Sigmoid colon (tissue), 7 donors: Measurements from ENCODE around the gene KLK2. TPM values are rescaled to one million over a fixed set of nuclear protein-coding genes. Genes with fewer than 3 reads are reported as not detected.

Source experiments
- DNase-seq: peaks from one replicate; pipeline ENCODE4 v3.0.0-alpha.2; 2019
- H3K27ac ChIP-seq, 4 donors: fragments of 200-600 bp; sonication (generic); one replicate each; pipeline ENCODE4 v1.5.1; 2016 to 2019; ENCODE audit warnings: mild to moderate bottlenecking in 1 of 4
- H3K27me3 ChIP-seq, 3 donors: fragments of 200-600 bp; sonication (generic); one replicate each; pipeline ENCODE4 v1.5.1; 2019; ENCODE audit warnings: mild to moderate bottlenecking in 1 of 3
- H3K36me3 ChIP-seq, 4 donors: fragments of 200-600 bp; sonication (generic); one replicate each; pipeline ENCODE4 v1.5.1; 2016 to 2019
- H3K4me1 ChIP-seq, 4 donors: fragments of 200-600 bp; sonication (generic); one replicate each; pipeline ENCODE4 v1.5.1; 2017 to 2019
- H3K4me3 ChIP-seq, 4 donors: fragments of 200-600 bp; sonication (generic); one replicate each; pipeline ENCODE4 v1.5.1; 2017 to 2019; ENCODE audit warnings: mild to moderate bottlenecking in 2 of 4, moderate library complexity in 1 of 4
- H3K9me3 ChIP-seq, 4 donors: fragments of 200-600 bp in 3 of 4; sonication (generic) in 3 of 4; one replicate each; pipeline versions ENCODE4 v1.5.1 to v1.6.1; 2013 to 2019
- CTCF ChIP-seq, 4 experiments: fragments of 450-650 bp in 3 of 4; fragments of 200-600 bp in 1 of 4; IDR thresholded peaks; one replicate each; pipeline ENCODE4 v1.5.1; 2016 to 2019; ENCODE audit warnings: antibody characterized with exemption in 4 of 4, mild to moderate bottlenecking in 3 of 4, moderate library complexity in 2 of 4
- EP300 ChIP-seq, 4 donors: sonication (generic); formaldehyde crosslinking; IDR thresholded peaks; one replicate each; pipeline ENCODE4 v1.6.1; 2017; ENCODE audit warnings: antibody characterized with exemption in 4 of 4
- POLR2A ChIP-seq, 2 donors: fragments of 450-650 bp; IDR thresholded peaks; one replicate each; pipeline ENCODE4 v1.6.1; 2016; ENCODE audit warnings: antibody characterized with exemption in 2 of 2, mild to moderate bottlenecking in 2 of 2, moderate library complexity in 2 of 2
- POLR2AphosphoS5 ChIP-seq, 4 donors: sonication (generic); formaldehyde crosslinking; IDR thresholded peaks; one replicate each; pipeline ENCODE4 v1.6.1; 2017; ENCODE audit warnings: antibody characterized with exemption in 4 of 4
- WGBS, 2 donors: extraction: QIAGEN DNeasy Blood & Tissue Kit; methylation state at CpG; one replicate each; pipeline ENCODE4 v1.1.7; 2013; 5-methylcytosine and 5-hydroxymethylcytosine counted together
- intact Hi-C: fragments of 100-400 bp; cut with DNase I; formaldehyde crosslinking; loops from one replicate; pipeline ENCODE4 v1.15.1; 2023
- polyA plus RNA-seq, 3 donors: library from polyadenylated mRNA; stranded (reverse); fragments of 200-250 nt; gene quantifications; one replicate each; pipeline ENCODE4 v1.2.3, GENCODE V29; 2013
- total RNA-seq, 4 donors: library from RNA; depleted of rRNA; stranded (reverse); fragments of >200 nt; gene quantifications; one replicate each; pipeline ENCODE4 v1.1.0, GENCODE V29; 2016
- donor health status: healthy with polysubstance abuse.
- donor health status: Bipolar disorder and iron deficiency.
- donor health status: healthy.

KLK2 gene
- total and polyA plus RNA-seq, 7 donors, result 0.28 TPM; not detected in 6

GRCh38 chr19:50859849-50860248 is 13.4 kb upstream of the KLK2 start:
- Histone ChIP-seq H3K9me3 (peaks cover 0 to 3% (median 0%) of the 10 kb centered on the region in 4 donors), H3K4me3 (no peak overlapping the region), H3K27me3 (peaks cover 0 to 37% (median 9%) of the 10 kb centered on the region in 3 donors), H3K27ac (no peak overlapping the region), H3K4me1 (no peaks in the 10 kb centered on the region), H3K36me3 (no peaks in the 10 kb centered on the region)
- intact Hi-C loops, result no loop called here
- TF ChIP-seq POLR2AphosphoS5 (IDR thresholded peaks at IDR 0.05), result no peak
- TF ChIP-seq EP300 (IDR thresholded peaks at IDR 0.05), result no peak
- DNase-seq, result peak; percentile 47
- 83 to 91% methylated on average over 4 of the region's 4 CpGs for WGBS, 2 donors

GRCh38 chr19:50861010-50861409 is 12.2 kb upstream of the KLK2 start:
- peaks cover 0 to 3% (median 0%) of the 10 kb centered on the region in 4 donors for H3K9me3 ChIP-seq
- DNase-seq, result no peak
- H3K27me3 ChIP-seq, result peaks cover 0 to 30% (median 9%) of the 10 kb centered on the region in 3 donors
- 82% methylated on average over 5 of the region's 5 CpGs for WGBS, 2 donors
- intact Hi-C loops, result no loop called here
- H3K4me3 ChIP-seq, result no peak overlapping the region
- no peak overlapping the region for H3K27ac ChIP-seq
- no peaks in the 10 kb centered on the region for H3K4me1 ChIP-seq
- H3K36me3 ChIP-seq, result no peaks in the 10 kb centered on the region
- TF ChIP-seq EP300 (IDR thresholded peaks at IDR 0.05), result no peak
- no peak for TF ChIP-seq POLR2A (IDR thresholded peaks at IDR 0.05)
- TF ChIP-seq CTCF (IDR thresholded peaks at IDR 0.05), result no peak
- TF ChIP-seq POLR2AphosphoS5 (IDR thresholded peaks at IDR 0.05), result no peak

GRCh38 chr19:50861496-50862286 is 11.5 kb upstream of the KLK2 start:
- H3K27me3 ChIP-seq, result peaks cover 0 to 27% (median 9%) of the 10 kb centered on the region in 3 donors
- no peak overlapping the region for H3K27ac ChIP-seq
- no peak for DNase-seq
- 74 to 81% methylated on average over 7 of the region's 7 CpGs for WGBS, 2 donors
- TF ChIP-seq CTCF (IDR thresholded peaks at IDR 0.05), result no peak
- no peaks in the 10 kb centered on the region for H3K4me1 ChIP-seq
- H3K36me3 ChIP-seq, result no peaks in the 10 kb centered on the region
- peaks cover 0 to 3% (median 0%) of the 10 kb centered on the region in 4 donors for H3K9me3 ChIP-seq
- no peak overlapping the region for H3K4me3 ChIP-seq
- intact Hi-C loops, result no loop called here

GRCh38 chr19:50869479-50869878 is 3.8 kb upstream of the KLK2 start:
- WGBS, 2 donors, result 18 to 65% methylated on average over 4 of the region's 4 CpGs
- Histone ChIP-seq H3K4me1 (no peaks in the 10 kb centered on the region), H3K27me3 (peaks cover 0 to 18% (median 7%) of the 10 kb centered on the region in 3 donors), H3K36me3 (no peaks in the 10 kb centered on the region), H3K27ac (no peak overlapping the region), H3K4me3 (no peak overlapping the region), H3K9me3 (no peaks in the 10 kb centered on the region)
- TF ChIP-seq EP300 (IDR thresholded peaks at IDR 0.05) (no peak), POLR2AphosphoS5 (IDR thresholded peaks at IDR 0.05) (no peak), POLR2A (IDR thresholded peaks at IDR 0.05) (no peak), CTCF (IDR thresholded peaks at IDR 0.05) (no peak)
- no peak for DNase-seq
- intact Hi-C loops, result no loop called here

- Histone ChIP-seq H3K4me3 (no peak overlapping the region), H3K4me1 (no peaks in the 10 kb centered on the region), H3K9me3 (no peaks in the 10 kb centered on the region), H3K27ac (no peak overlapping the region), H3K27me3 (peaks cover 0 to 29% (median 7%) of the 10 kb centered on the region in 3 donors), H3K36me3 (no peaks in the 10 kb centered on the region)
- WGBS, 2 donors, result 61 to 93% methylated on average over 26 of the region's 26 CpGs
- peak; percentile 59 for DNase-seq
- TF ChIP-seq CTCF (IDR thresholded peaks at IDR 0.05) (no peak), EP300 (IDR thresholded peaks at IDR 0.05) (no peak), POLR2A (IDR thresholded peaks at IDR 0.05) (no peak), POLR2AphosphoS5 (IDR thresholded peaks at IDR 0.05) (no peak)
- intact Hi-C loops, result no loop called here
Measured at GRCh38 chr19:50870417-50871089, 2.7 kb upstream of the KLK2 start.
